Fibroblast of skin of right biceps (primary cell): ENCODE data around the gene PRADC1.
"Not testable (repeated sequence)": the region's sequence is repeated elsewhere in the genome, so short reads cannot be mapped to it uniquely, and the experiment has no call there.

ENCODE experiments used
- DNase-seq: peaks from one replicate; pipeline ENCODE4 v3.0.0-alpha.2; 2013

Gene PRADC1

GRCh38 chr2:73200281-73200680 is 32.8 kb downstream of the PRADC1 start:
- not testable (repeated sequence) for DNase-seq

- DNase-seq, result no peak
Observed at GRCh38 chr2:73197579-73197978, 35.5 kb downstream of the PRADC1 start.

- DNase-seq, result no peak
Observed at GRCh38 chr2:73187549-73187948, 45.5 kb downstream of the PRADC1 start.

GRCh38 chr2:73185965-73186364 is 47.1 kb downstream of the PRADC1 start:
- no peak for DNase-seq
